GM19452 (cell line): Measurements from ENCODE around the gene ZP3.
"Not testable (repeated sequence)": the region's sequence is repeated elsewhere in the genome, so short reads cannot be mapped to it uniquely, and the experiment has no call there.

ENCODE experiments used
- ATAC-seq: cut with Tn5 transposase; IDR thresholded peaks from one replicate; pipeline ENCODE4 v1.9.1; 2021; ENCODE audit not compliant: unreplicated experiment

The ZP3 gene

DNA sequence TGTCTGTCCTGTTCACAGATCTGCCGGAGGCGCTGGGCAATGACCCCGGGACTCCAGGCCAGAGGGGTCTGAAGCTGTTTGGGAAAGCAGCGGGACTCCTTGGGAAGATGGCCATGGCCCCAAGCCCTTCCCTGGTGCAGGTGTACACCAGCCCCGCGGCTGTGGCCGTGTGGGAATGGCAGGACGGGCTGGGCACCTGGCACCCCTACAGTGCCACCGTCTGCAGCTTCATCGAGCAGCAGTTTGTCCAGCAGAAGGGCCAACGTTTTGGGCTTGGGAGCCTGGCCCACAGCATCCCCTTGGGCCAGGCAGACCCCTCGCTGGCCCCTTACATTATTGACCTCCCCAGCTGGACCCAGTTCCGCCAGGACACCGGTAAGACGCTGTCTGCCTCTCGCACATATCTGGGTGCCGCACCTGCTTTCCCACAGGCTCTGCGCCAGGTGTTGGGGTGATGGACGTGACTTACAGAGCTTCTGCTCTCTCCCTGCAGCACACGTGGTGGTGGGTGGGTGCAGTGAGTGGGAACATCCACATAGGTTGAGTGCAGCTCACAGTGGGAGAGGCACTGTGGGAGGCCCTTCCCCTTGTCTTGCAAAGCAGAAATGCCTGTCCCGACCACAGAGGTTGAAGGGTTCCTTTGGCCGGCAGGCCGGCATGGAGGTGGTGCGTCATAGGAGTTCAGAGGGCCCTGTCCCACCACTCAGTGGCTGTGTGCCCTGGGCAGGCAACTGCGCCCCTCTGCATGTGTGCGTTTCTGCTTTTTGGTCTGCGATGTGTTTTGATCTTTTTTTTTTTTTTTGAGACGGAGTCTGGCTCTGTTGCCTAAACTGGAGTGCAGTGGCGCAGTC, 55.9 kb downstream of the ZP3 start:
- not testable (repeated sequence) for ATAC-seq

DNA sequence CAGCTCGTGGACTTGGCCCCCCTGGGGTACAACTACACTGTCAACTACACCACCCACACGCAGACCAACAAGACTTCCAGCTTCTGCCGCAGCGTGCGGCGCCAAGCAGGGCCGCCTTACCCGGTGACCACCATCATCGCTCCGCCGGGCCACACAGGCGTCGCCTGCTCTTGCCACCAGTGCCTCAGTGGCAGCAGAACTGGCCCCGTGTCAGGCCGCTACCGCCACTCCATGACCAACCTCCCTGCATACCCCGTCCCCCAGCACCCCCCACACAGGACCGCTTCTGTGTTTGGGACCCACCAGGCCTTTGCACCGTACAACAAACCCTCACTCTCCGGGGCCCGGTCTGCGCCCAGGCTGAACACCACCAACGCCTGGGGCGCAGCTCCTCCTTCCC, 57.9 kb downstream of the ZP3 start:
- ATAC-seq: not testable (repeated sequence)

GRCh38 chr7:76483081-76483480, 58.3 kb downstream of the ZP3 start:
- ATAC-seq: not testable (repeated sequence)

GRCh38 chr7:76484456-76484855, 59.7 kb downstream of the ZP3 start:
- not testable (repeated sequence) for ATAC-seq

- peak; percentile 4 for ATAC-seq
Observed at GRCh38 chr7:76485822-76486610, 61.3 kb downstream of the ZP3 start.

DNA sequence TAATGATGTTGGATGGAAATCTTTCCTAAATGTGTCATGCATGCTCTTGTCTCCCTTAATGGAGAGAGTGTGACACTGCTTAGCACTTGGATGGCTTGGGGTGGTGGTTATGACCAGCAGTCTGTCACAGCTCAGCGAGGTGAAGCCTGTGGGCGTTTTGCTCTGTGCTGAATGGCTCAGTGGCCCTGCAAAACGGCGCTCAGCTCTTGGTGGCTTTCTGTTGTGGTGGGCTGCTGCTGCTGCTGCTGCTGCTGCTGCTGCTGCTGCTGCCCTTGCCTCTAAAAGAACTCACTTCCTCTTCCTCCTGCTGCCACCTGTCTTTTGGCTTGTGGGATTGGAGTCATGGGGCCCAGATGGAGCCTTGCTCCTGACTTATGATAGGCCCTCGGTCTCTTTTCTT, 61.9 kb downstream of the ZP3 start:
- peak; percentile 98 for ATAC-seq

DNA sequence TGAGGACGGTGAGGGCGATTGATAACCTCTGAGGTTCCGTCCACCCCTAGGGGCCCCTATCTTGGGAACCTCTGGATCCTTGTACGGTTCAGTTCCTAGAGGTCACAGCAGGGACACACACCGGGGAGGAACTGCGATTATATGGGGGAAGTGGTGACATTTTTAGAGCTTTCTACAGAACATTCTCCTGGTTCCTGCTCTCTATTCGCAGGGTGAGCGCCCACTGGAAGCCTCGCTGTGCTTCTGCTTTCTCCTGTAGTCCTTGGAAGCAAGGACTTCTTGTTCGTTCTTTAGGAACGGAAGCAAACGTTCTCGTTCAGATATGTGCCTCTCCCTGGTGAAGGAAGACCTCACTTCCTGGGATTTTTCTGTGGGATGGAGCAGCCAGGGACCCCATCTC, 63.2 kb downstream of the ZP3 start:
- not testable (repeated sequence) for ATAC-seq
